Activated T-cell treated with anti-CD3 and anti-CD28 coated beads for 24 hours (primary cell): ENCODE results near the gene CXCL9.
"Not testable (repeated sequence)": the region's sequence is repeated elsewhere in the genome, so short reads cannot be mapped to it uniquely, and the experiment has no call there.

Experiments used
- DNase-seq: peaks from one replicate; pipeline ENCODE4 v3.0.0-alpha.2; 2020; ENCODE audit warnings: low read depth

The CXCL9 gene

DNA sequence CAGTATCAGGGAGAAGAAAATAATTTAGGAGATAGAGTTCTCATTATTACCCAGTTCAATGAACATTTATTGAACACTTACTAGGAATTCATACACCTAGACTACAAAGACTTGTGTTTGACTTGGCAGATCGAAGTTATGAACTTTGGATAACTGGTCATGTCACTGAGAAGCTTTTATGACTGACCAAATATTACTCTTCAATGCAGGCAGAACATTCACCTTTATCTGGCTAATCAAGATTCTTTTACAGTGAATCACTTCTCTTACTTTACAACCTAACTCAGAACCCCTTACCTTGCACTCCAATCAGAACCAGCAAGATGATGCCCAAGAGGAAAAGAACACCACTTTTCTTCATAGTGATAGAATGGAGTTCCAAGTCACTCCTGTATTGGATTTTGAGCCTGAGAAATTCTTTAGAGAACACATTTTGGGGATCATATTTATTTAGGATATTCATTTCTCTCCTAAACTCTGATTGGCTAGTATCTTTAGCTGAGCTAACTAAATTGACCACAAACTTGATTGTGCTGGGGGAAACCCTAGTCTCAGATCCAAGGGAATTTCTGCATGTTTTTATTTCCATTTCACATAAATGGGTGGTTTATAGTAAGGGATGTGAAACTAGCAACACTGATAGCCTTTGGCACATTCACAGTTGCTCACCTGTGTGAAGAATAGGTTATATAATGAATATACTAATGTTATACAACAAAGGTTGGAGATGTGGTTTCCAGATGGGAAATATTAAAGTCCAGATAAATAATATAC lies at the start of gene CXCL9:
Gene CXCL9 (minus strand): TSS at position 421 of the 774 bp plus-strand sequence. CDS start 60 bp downstream, at position 361.
- DNase-seq: no peak

DNA sequence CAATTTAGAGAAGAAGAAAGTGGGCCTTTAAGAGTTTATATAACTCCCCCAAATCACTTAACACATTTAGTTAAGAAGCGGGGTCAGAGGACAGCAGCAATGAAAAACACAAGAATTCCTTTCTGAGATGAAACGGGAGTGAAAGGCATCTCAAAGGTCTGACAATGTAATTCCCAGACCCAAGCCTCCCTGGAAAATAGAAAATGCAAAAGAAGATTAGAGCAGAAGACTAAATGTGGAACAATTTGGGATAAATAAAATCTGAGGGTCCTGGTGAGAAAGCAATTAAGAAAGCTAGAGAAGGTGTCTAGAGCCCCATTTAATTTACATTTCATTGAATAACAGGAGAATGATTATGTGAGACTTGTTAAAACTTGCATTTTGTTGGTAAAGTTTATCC lies 48.1 kb upstream of the CXCL9 start:
- no peak for DNase-seq

DNA sequence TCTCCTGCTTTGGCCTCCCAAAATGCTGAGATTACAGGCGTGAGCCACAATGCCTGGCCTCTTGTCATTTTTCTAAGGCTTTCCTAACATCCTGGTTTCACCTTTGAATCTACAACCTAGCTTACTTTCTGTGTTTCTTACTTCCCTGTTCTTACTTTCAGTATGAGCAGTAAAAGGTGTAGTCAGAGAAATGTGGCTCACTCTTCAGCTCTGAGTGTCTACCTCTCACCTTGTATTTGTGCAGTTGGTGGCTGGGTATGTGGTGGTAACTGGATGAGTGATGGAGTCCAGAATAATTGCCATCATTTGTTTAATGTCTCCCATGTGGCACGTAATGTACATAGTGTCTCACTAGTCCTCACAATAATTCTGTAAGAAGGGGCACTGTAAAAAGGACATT lies 47.7 kb upstream of the CXCL9 start:
- no peak for DNase-seq

DNA sequence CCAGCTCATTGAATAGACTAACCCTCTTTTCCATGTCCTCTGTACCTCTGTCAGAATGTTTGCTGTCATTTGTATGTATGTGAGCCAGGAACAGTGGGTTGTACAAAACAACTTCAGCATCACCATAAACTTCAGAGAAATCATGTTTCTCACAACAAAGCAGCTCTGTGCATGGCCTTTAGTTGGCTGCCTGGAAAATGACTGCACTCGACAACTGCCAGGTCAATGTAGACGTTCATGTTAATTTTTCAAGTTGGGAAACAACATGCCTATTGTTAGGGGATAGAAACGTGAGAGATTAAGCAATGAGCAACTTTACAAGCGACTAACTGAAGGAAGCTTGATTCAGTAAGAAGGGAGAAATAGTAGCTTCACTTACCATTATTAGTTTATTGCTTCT lies 46.4 kb upstream of the CXCL9 start:
- DNase-seq: no peak

DNA sequence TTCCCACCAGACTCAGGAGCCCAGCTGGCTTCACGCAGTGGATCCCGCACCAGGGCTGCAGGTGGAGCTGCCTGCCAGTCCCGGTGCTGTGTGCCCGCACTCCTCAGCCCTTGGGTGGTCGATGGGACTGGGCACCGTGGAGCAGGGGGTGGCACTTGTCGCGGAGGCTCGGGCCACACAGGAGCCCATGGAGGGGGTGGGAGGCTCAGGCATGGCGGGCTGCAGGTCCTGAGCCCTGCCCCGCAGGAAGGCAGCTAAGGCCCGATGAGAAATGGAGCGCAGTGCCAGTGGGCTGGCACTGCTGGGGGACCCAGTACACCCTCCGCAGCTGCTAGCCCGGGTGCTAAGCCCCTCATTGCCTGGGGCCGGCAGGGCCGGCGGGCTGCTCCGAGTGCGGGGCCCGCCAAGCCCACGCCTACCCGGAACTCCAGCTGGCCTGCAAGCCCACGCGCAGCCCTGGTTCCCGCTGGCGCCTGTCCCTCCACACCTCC lies 43.3 kb upstream of the CXCL9 start:
- DNase-seq: not testable (repeated sequence)

GRCh38 chr4:76049860-76050416 lies 42.6 kb upstream of the CXCL9 start:
- DNase-seq: not testable (repeated sequence)

DNA sequence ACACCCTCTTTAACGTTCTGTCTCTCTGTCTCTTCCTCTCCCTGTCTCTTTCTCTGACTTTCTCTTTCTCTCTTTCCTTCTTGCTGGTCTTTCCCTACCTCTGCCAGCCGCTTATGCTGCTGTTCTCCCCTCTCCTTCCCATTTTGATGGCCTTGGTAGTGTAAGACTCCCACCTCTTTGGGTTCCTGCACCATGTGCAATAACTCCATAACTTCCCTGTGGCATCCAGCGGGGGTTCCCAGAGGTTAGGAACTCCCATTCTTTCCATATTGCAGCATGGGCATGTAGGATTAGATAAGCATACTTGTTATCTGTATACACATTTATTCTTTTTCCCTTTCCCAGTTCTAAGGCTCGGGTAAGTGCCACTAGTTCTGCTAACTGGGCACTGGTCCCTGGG lies 37.4 kb upstream of the CXCL9 start:
- DNase-seq: not testable (repeated sequence)

DNA sequence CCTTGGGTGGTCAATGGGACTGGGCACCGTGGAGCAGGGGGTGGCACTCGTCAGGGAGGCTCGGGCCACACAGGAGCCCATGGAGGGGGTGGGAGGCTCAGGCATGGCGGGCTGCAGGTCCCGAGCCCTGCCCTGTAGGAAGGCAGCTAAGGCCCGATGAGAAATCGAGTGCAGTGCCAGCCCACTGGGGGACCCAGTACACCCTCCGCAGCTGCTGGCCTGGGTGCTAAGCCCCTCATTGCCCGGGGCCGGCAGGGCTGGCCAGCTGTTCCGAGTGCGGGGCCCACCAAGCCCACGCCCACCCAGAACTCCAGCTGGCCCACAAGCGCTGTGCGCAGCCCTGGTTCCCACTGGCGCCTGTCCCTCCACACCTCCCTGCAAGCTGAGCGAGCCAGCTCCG lies 36.0 kb upstream of the CXCL9 start:
- not testable (repeated sequence) for DNase-seq

DNA sequence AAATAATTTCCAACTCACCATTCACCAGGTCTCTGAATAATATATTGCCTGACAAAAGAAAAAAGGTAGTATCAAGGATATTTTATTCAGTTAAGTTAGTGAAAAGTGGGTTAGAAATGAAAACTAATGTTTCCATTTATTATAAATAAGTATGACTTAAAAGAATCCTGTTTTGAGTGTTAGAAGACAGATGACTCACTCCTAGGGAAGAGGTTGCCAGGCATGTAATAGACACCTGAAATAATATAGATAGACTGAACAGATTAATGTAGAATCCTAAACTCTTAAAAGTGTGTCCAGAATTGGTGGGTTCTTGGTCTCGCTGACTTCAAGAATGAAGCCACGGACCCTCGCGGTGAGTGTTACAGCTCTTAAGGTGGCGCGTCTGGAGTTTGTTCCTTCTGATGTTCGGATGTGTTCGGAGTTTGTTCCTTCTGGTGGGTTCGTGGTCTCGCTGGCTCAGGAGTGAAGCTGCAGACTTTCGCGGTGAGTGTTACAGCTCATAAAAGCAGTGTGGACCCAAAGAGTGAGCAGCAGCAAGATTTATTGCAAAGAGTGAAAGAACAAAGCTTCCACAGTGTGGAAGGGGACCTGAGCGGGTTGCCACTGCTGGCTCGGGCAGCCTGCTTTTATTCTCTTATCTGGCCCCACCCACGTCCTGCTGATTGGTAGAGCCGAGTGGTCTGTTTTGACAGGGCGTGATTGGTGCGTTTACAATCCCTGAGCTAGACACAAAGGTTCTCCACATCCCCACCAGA lies 35.1 kb upstream of the CXCL9 start:
- not testable (repeated sequence) for DNase-seq

- DNase-seq: no peak
Observed at GRCh38 chr4:76036855-76037254, 29.5 kb upstream of the CXCL9 start.

DNA sequence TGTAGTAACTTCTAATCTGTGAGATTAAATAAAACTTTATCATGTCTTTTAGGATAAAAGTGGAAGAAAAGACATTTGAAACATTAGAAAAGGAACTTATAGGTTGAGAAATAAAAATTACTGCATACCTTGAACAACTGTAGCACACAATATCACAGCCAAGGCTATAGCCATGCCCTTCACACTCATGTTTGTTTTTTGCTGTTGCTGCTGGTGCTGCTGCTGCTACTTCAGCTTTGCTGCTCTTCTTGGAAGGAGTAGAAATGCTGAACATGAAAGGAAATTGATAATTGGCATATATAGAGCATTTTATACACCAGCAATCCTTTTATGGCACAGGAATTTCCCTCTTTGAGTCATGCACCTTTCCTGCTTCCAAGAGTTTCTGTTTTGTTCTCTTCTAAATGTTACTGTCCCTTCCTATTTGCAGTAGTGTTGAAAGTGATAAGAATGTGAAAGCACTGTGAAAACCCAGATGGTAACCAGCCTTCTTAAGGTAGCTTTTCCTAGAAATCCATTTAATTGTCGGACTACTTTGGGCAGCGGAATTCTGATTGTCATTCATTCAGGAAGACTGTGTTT lies 28.6 kb upstream of the CXCL9 start, which contains the start of gene CXCL11:
Gene CXCL11 (minus strand): TSS at position 272 of the 582 bp plus-strand sequence. CDS start 83 bp downstream, at position 189.
- DNase-seq: no peak

DNA sequence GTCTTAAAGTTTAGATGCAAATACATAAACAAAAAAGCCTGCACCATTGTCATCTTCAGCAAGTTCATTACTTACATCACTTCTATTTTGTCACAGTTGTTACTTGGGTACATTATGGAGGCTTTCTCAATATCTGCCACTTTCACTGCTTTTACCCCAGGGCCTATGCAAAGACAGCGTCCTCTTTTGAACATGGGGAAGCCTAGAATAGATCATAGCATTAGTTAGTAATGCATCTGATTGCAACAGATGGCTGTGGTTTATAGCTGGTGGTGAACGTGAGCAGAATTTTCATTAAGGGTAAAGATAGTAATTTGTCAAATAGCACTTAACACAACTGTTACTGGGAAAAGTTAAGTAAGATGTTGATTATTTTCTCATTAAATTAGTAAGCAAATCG lies 27.8 kb upstream of the CXCL9 start:
- no peak for DNase-seq

DNA sequence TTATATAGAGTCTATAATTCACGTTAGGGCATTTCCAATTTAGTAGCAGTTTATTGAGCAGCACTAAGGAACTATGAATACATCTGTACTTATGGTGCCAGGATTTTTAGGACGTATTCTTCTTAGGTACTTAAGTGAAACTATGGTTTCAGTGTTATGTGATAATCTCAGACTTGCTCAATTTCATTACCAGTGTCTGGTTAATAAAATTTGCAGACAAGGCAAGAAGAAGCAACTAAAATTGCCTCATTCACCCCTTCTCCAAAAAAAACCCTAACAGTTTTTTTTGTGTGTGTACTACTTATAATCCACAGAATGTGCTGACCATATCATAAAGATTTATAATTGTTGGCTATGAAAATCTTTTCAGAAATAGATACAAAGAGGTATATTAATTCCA lies 22.0 kb upstream of the CXCL9 start:
- no peak for DNase-seq

GRCh38 chr4:76028350-76028765 lies 21.0 kb upstream of the CXCL9 start:
- no peak for DNase-seq

DNA sequence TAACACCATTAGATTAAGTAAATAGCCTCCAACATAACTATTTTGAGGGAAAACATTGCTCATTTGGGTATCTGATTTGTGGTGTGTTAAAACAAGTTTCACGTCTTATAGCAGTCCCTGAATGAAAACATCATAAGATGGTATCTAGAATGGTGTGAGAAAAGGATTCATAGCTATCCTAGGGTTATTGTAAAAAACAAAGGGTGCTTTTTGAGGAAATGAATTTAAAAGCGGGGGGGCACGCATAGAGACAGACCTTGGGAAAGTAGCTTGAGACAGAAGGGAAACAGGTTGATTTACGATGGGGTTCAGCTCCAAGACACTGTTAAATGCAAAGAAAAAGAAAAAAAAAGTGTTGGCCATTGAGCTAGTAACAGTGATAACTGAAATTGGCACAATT lies 16.8 kb upstream of the CXCL9 start:
- DNase-seq: no peak

DNA sequence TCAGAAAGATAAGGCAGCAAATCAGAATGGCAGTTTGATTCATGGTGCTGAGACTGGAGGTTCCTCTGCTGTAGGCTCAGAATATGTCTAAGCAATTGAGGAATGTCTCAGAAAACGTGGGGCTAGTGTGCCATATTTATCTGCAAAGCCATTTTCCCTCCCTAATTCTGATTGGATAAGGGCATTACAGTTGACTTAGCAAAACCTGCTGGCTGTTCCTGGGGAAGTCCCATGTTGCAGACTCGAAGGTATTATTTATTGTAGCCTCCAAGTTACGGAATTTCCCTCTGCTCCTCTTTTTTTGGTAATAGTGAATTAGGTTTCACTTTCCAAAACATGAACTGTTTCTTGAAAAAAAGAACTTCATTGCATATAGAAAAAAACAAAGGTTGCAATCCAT lies 16.1 kb upstream of the CXCL9 start, which contains the start of gene CXCL10:
Gene CXCL10 (minus strand): TSS at position 109 of the 400 bp plus-strand sequence. CDS start 66 bp downstream, at position 43.
- DNase-seq: no peak

GRCh38 chr4:76022677-76023076 lies 15.4 kb upstream of the CXCL9 start:
- no peak for DNase-seq

DNA sequence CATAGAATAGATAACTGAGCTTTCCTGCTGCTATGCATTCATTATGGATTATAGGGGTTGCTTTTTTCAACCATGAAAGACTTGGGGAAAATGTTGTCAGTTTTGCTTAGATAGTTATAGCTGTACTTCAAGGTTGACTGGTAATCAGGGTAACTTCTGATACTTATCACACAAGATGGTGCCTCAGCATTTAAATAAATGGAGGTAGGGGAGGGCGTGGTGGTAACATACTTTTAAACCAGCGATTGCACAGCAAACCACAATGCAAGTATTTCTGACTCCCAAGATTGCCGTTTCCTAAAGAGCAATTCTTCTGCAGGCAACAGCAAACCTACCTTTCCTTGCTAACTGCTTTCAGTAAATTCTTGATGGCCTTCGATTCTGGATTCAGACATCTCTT lies 14.7 kb upstream of the CXCL9 start:
- no peak for DNase-seq

DNA sequence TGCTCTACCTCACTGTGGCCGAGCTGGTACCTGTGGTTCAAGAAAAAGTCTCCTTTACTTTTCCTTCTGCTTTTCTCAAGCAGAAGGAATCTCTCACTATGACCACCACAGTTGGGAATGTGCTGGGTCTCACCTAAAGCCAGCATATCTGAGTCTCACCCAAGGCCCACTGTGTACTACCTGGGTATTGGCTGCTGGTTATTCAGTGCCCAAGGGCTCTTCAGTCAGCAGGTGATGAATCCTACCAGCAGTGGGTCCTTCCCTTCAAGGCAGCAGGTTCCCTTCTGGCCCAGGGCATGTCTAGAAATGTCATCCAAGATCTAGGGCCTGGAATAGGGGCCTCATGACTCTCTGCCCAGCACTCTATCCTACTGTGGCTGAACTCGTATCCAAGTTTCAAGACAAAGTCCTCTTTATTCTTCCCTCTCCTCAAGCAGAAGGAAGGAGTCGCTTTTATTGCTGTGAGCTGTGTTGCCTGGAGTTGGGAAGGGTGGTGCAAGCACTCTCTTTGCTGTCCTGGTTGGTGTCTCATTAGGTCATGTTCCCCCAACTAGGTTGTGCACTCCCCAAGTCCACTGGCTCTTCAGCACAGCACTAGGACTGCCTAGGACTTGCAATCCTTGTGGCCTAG lies 9.9 kb upstream of the CXCL9 start:
- no peak for DNase-seq

DNA sequence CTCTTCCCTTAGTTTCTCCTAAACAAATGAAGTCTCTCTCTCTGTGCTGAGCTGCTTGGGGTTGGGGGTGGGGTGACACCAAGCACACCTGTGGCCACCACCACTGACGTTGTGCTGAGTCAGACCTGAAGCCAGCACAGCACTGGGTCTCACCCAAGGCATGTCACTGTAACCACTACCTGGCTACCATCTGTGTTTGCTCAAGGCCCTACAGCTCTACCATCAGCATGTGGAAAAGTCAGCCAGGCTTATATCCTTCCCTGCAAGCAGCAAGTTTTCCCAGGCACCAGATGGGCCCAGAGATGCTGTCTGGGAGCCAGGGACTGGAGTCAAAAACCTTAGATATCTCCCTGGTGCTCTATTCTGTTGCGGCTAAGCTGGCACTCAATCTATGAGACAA lies 9.1 kb upstream of the CXCL9 start:
- DNase-seq: no peak

GRCh38 chr4:76013540-76013939 lies 6.2 kb upstream of the CXCL9 start:
- no peak for DNase-seq

DNA sequence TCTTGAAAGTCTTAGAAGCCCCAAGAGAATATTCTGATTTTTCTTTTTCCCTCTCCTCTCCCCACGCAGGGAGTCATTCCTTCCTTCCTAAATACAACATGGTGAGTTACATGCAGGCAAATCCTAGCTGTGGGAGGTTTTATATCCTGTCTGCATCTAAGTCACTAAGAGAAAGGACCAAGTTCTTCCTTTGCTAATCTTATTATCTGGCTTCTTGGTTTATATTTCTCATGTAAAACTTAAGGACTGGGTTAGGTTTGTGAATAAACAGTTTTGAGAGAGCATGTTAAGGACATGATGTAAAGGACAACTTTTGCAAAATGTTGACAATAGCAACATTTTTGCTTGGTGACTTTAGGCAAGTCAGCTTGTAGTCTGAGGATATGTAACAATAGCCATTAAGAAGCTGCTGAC lies 5.1 kb upstream of the CXCL9 start:
- DNase-seq: no peak
